GM12874 (cell line): ENCODE measurements around the gene MAP2K6.

ENCODE experiments used
- TF ChIP-seq, protein P1 (sequence below): IDR thresholded peaks from 2 replicates; pipeline ENCODE4 v1.5.1; 2011; ENCODE audit warnings: low read depth, mild to moderate bottlenecking, control low read depth, low read length, moderate library complexity; ENCODE audit not compliant: insufficient read depth

MAP2K6 gene

DNA sequence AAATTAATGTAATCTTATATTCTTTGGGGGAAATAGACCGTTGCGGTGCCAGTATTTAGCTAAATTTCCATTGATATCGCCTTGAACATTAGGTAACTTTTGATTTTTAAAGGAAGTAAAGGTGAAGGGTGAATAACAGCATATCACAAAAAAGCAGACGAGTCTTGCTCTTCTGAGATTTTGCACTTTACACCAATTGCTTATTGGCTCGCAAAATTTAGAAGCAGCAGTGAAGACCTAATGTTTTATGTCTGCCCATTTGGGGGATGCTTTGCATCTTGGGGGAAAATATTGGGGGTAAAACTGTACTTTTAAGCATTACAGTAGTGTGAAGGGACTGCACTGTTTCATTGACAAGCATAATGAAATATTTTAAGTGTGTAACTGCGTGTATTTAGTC, 934 bp downstream of the MAP2K6 start:
- TF ChIP-seq, protein P1, sequence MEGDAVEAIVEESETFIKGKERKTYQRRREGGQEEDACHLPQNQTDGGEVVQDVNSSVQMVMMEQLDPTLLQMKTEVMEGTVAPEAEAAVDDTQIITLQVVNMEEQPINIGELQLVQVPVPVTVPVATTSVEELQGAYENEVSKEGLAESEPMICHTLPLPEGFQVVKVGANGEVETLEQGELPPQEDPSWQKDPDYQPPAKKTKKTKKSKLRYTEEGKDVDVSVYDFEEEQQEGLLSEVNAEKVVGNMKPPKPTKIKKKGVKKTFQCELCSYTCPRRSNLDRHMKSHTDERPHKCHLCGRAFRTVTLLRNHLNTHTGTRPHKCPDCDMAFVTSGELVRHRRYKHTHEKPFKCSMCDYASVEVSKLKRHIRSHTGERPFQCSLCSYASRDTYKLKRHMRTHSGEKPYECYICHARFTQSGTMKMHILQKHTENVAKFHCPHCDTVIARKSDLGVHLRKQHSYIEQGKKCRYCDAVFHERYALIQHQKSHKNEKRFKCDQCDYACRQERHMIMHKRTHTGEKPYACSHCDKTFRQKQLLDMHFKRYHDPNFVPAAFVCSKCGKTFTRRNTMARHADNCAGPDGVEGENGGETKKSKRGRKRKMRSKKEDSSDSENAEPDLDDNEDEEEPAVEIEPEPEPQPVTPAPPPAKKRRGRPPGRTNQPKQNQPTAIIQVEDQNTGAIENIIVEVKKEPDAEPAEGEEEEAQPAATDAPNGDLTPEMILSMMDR, result no peak

DNA sequence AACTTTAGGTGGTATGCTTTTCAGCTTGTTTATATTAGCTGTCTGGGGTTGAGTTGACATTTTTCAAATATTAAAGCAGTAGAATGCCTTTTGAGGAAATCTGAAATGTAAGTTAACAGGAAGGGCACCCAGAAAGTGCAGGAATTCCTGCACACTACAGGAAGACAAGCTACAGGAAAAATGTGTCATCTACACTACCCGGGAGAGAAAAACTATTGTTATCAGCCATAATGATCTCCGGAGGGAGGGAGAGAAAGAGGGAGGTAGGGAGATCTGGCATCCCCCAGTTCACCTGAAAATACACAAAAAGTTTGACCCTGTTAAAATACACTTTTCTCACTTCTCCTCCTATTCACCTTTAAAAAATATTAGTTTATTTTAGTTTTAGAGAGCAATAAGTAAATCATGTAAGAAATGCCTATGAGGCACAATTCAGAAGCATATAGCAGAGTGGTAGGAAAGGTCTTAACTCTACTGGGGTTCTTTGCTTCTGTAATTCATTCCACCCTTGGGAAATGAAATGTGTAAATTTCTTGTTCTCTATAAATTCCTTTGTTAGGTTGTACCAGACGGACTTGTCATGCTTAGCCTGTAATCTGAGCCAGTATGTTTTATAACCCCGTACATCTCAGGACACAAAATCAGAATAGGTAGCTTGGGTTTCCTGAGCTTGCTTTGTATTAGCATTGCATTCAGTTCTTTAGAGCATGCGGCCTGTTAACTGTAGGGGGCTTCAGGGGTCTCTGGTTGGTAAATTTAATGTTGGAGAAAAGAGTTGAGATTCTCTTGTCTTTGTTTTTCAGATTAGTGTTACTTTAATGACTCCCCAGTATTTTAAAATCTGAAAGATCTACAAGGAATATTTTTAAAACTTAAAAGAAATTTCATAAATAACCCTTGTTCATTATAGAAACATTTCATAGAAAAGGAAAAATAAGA, 3.3 kb downstream of the MAP2K6 start:
- TF ChIP-seq, protein P1, result no peak

DNA sequence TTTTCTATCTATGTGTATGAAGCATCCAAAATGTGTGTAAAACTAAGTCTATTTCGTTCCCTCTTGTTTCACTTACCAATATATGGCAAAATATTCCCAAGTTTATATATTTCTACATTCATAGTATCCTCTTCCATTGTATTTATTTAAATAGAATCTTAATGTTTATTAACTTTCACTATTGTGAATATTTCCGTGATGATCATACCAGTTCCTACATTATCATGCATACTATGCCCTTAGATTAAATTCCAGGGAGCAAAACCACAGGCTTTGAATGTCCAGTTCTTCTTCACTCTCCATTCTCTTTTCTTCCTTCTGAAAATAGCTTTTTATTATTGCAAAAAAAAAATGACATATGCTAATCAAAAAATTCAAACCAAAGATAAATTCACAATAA, 4.0 kb downstream of the MAP2K6 start:
- TF ChIP-seq, protein P1, result no peak

DNA sequence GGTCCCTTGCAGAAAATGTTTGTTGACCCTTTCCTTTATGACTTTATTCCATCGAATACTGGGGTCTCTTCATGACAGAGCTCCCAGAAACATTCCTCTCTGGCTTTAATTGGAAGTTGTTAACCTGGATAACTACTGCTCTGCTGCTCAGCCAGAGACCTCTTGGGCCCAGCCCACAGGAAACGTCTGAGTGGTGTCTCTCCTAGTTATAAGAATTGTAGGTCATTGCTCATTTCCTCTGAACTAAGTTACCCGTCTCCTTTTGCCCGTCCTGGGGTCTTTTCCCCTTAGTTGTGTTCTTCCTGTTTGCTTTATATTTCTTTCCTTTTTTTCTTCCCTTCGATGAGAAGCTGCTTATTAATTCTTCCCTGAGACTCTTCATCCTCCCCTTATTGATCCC, 9.0 kb downstream of the MAP2K6 start:
- TF ChIP-seq, protein P1, result no peak

DNA sequence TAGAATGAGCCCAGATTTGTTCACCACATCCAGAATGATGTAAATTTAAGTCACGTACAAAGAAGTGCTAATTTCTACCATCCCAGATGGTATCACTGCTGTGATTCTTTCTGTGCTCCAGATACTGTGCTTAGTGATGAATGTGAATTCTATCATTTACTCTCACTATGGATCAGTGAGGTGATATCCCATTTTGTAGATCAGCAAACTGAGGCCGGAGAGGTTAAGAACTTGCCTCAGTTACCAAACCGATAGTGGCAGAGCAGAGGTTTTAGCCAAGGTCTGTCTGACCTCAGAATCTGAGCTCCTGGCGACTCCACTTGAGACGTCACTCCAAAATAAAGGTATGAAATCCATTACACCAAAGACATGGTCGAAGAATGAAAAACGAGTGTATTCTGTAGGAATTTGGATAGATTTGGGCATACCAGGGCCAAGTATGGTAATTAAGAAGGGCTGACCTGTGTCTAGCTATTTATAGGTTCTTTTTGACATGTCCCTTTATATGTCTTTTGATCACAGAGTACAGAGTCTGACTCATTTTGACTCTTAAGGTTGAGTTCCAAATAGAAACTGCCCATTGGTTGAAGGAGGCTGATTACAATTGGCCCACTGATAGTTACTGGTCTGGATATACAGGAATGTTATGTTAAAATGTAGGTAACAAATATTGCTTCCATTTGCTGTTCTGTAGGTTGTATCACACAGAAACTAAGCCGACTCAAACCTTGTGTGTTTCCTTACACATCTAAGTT, 10.0 kb downstream of the MAP2K6 start:
- TF ChIP-seq, protein P1, result no peak

DNA sequence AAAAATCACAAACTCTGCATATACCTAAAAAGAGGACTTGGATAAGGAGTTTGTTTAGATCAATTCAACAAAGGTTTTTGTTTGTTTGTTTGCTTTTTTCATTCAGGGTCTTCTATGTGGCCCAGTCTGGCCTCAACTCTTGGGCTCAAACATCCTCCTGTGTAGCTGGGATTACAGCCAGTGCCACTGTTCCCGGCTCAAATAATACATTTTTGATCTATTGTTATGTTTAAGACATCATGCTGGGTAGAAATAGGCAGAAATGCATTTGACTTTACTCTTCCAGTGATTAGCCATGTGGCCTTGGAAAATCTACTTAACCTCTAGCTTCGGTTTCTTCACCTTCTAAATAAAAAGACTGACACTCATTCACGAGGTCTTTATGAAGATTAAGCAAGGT, 11.5 kb downstream of the MAP2K6 start:
- TF ChIP-seq, protein P1, result no peak

DNA sequence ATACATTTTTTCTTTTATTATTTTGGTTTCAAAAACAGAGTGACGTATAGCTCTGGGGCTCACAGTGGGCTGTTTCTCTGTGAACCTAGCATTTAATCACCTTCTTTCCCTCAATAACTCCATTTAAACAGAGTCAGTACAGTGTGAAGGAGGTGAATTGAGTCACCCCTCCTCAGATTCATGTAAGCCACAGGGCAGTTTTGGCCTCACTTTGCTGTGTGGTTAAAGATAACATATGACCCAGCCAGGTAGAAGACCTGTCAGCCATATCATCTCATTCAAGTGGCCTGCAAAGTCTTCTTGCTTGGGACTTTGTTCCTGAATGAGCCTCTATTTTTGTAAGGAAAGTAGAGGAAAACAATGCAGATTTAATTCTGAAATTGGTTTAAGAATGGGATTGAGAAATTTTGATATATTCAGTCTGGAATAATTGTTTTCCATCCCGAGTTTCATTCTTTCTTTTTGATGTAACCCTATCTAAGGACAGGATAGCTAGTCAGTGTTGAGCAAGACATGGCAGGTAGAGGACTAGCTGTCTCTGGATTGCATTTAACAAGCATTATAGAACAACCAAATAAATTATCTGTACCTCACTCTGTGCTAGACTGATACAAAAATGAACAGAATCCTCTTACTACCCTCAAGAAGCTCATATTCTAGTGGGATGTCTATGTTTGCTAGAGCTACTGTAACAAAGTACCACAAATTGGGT, 13.1 kb downstream of the MAP2K6 start:
- TF ChIP-seq, protein P1, result no peak
